Astrocyte (in vitro differentiated cells and primary cell): ENCODE measurements around the gene PSME4.

ENCODE experiments used
- EZH2 ChIP-seq: IDR thresholded peaks from 2 replicates; pipeline ENCODE4 v1.6.1; 2012; ENCODE audit warnings: mild to moderate bottlenecking, low read length, inconsistent platforms; ENCODE audit not compliant: insufficient read depth
- TF ChIP-seq, protein P1 (sequence below): IDR thresholded peaks from 2 replicates; pipeline ENCODE4 v1.5.1; 2011; ENCODE audit warnings: low read depth, mild to moderate bottlenecking, inconsistent platforms, low read length, moderate library complexity; ENCODE audit not compliant: insufficient read depth

DNA sequence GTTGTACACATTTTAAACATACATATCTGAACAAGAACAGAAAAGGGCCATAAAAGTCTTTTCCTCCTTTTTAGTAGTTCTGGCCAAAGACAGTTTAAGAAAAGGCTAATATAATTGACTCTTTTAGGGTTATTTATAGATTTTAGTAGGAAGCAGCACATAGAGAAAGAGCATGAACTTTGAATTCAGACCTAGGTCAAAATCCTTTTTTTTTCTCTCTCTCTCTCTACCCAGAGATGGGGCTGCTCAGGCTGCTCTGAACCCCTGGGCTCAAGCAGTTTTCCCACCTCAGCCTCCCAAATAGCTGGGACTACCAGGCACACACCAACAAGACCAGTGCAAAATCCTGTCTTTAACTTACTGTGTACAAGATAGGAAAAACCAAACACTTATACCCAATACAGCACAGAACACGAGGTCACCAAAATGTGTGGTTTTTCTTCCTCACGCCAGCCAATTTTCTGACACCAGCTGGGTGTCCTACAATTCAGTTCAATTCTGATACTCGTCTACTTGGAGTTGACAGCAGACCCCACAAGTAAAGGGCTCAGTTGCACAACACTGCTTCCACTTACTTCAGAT, 151.8 kb downstream of the PSME4 start:
- TF ChIP-seq, protein P1, sequence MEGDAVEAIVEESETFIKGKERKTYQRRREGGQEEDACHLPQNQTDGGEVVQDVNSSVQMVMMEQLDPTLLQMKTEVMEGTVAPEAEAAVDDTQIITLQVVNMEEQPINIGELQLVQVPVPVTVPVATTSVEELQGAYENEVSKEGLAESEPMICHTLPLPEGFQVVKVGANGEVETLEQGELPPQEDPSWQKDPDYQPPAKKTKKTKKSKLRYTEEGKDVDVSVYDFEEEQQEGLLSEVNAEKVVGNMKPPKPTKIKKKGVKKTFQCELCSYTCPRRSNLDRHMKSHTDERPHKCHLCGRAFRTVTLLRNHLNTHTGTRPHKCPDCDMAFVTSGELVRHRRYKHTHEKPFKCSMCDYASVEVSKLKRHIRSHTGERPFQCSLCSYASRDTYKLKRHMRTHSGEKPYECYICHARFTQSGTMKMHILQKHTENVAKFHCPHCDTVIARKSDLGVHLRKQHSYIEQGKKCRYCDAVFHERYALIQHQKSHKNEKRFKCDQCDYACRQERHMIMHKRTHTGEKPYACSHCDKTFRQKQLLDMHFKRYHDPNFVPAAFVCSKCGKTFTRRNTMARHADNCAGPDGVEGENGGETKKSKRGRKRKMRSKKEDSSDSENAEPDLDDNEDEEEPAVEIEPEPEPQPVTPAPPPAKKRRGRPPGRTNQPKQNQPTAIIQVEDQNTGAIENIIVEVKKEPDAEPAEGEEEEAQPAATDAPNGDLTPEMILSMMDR, result no peak
- no peak for TF ChIP-seq EZH2
